Activated naive CD4-positive, alpha-beta T cell treated with anti-CD3 and anti-CD28 coated beads, Interleukin-2, amount 10 ng/mL, durations not matched to agents 7 days and 5 days (primary cell): ENCODE measurements around the gene IQSEC1.

Source experiments
- CTCF ChIA-PET: fragments of 350-600 bp; sonication (Branson Sonifier 250); formaldehyde crosslinking; loops from one replicate; lab custom pipeline; 2021; ENCODE audit warnings: antibody characterized with exemption; lab: Charles Lee
- DNase-seq: peaks from one replicate; pipeline ENCODE4 v3.0.0-alpha.2; 2020
- H3K27ac Mint-ChIP-seq: one replicate; pipeline ENCODE4 v1.8.0; 2021; ENCODE audit warnings: mild to moderate bottlenecking, moderate library complexity, mixed read lengths
- H3K27me3 Mint-ChIP-seq: one replicate; pipeline ENCODE4 v1.8.0; 2021; ENCODE audit warnings: mild to moderate bottlenecking, mixed read lengths
- H3K36me3 Mint-ChIP-seq: one replicate; pipeline ENCODE4 v1.8.0; 2021; ENCODE audit warnings: mixed read lengths
- H3K4me1 Mint-ChIP-seq: one replicate; pipeline ENCODE4 v1.8.0; 2021; ENCODE audit warnings: mixed read lengths
- H3K4me3 Mint-ChIP-seq: one replicate; pipeline ENCODE4 v1.8.0; 2021; ENCODE audit warnings: mild to moderate bottlenecking, moderate library complexity, mixed read lengths
- H3K9me3 Mint-ChIP-seq: one replicate; pipeline ENCODE4 v1.8.0; 2021; ENCODE audit warnings: mixed read lengths

IQSEC1 gene

GRCh38 chr3:12974334-12974733 lies 98.9 kb downstream of the IQSEC1 start:
- Mint-ChIP-seq H3K36me3 (peaks cover 25% of the 10 kb centered on the region), H3K27ac (no peak overlapping the region), H3K4me3 (no peak overlapping the region)

GRCh38 chr3:12973827-12974226 lies 99.4 kb downstream of the IQSEC1 start:
- CTCF ChIA-PET = interaction anchor here (0.9 to 3.6 kb wide), 3 partner anchors 7 to 21 kb away, joined by 3 to 21 read pairs (median 8); no protein-coding TSS in a partner anchor
- Mint-ChIP-seq H3K27me3 (no peaks in the 10 kb centered on the region), H3K4me3 (no peak overlapping the region), H3K36me3 (peaks cover 23% of the 10 kb centered on the region), H3K4me1 (no peaks in the 10 kb centered on the region), H3K9me3 (no peaks in the 10 kb centered on the region), H3K27ac (no peak overlapping the region)
- DNase-seq = no peak

More at GRCh38 chr3:12974334-12974733, 98.9 kb downstream of the IQSEC1 start:
- Mint-ChIP-seq H3K4me1 (no peaks in the 10 kb centered on the region), H3K9me3 (no peaks in the 10 kb centered on the region), H3K27me3 (no peaks in the 10 kb centered on the region)
- CTCF ChIA-PET = interaction anchor here (0.8 to 3.6 kb wide), 2 partner anchors 10 to 26 kb away, joined by 3 to 21 read pairs; no protein-coding TSS in a partner anchor
- DNase-seq = no peak

- Mint-ChIP-seq H3K4me1 (peaks cover 6% of the 10 kb centered on the region), H3K27me3 (no peaks in the 10 kb centered on the region), H3K36me3 (peaks cover 26% of the 10 kb centered on the region), H3K4me3 (no peak overlapping the region), H3K27ac (no peak overlapping the region), H3K9me3 (no peaks in the 10 kb centered on the region)
- CTCF ChIA-PET = interaction anchor here (0.9 to 3.6 kb wide), 4 partner anchors 8 to 22 kb away, joined by 3 to 21 read pairs (median 6); no protein-coding TSS in a partner anchor
- no peak for DNase-seq
Observed at GRCh38 chr3:12972781-12973702, 100.2 kb downstream of the IQSEC1 start.

- peaks cover 1% of the 10 kb centered on the region for H3K27me3 Mint-ChIP-seq
- peaks cover 22% of the 10 kb centered on the region for H3K36me3 Mint-ChIP-seq
- H3K4me1 Mint-ChIP-seq = peaks cover 12% of the 10 kb centered on the region
- CTCF ChIA-PET = interaction anchor here (1.0 to 3.6 kb wide), 3 partner anchors 10 to 23 kb away, joined by 3 to 21 read pairs (median 8); no protein-coding TSS in a partner anchor
- H3K27ac Mint-ChIP-seq = no peak overlapping the region
- DNase-seq = no peak
- H3K4me3 Mint-ChIP-seq = no peak overlapping the region
- H3K9me3 Mint-ChIP-seq = no peaks in the 10 kb centered on the region
Observed at GRCh38 chr3:12972043-12972442, 101.2 kb downstream of the IQSEC1 start.

- DNase-seq = no peak
- H3K4me1 Mint-ChIP-seq = peaks cover 26% of the 10 kb centered on the region
- H3K27me3 Mint-ChIP-seq = peaks cover 8% of the 10 kb centered on the region
- CTCF ChIA-PET = interaction anchor here (0.8 to 3.1 kb wide), 5 partner anchors 13 to 79 kb away, joined by 3 to 20 read pairs (median 4); no protein-coding TSS in a partner anchor
- no peak overlapping the region for H3K27ac Mint-ChIP-seq
- no peaks in the 10 kb centered on the region for H3K9me3 Mint-ChIP-seq
- H3K36me3 Mint-ChIP-seq = peaks cover 27% of the 10 kb centered on the region
- no peak overlapping the region for H3K4me3 Mint-ChIP-seq
Observed at GRCh38 chr3:12970684-12971083, 102.5 kb downstream of the IQSEC1 start.

- Mint-ChIP-seq H3K36me3 (peaks cover 31% of the 10 kb centered on the region), H3K4me3 (no peak overlapping the region), H3K4me1 (peaks cover 36% of the 10 kb centered on the region), H3K27ac (no peak overlapping the region), H3K27me3 (peaks cover 8% of the 10 kb centered on the region), H3K9me3 (no peaks in the 10 kb centered on the region)
- DNase-seq = no peak
- CTCF ChIA-PET = interaction anchor here (3.1 kb wide), 1 partner anchor 14 kb away, joined by 20 read pairs; no protein-coding TSS in a partner anchor
Observed at GRCh38 chr3:12969486-12969885, 103.7 kb downstream of the IQSEC1 start.

- CTCF ChIA-PET = interaction anchor here (3.1 kb wide), 1 partner anchor 15 kb away, joined by 20 read pairs; no protein-coding TSS in a partner anchor
- DNase-seq = no peak
- Mint-ChIP-seq H3K27me3 (peaks cover 8% of the 10 kb centered on the region), H3K27ac (no peak overlapping the region), H3K4me1 (peaks cover 46% of the 10 kb centered on the region), H3K9me3 (no peaks in the 10 kb centered on the region), H3K36me3 (peaks cover 38% of the 10 kb centered on the region), H3K4me3 (no peak overlapping the region)
Observed at GRCh38 chr3:12968541-12968940, 104.7 kb downstream of the IQSEC1 start.

- H3K27me3 Mint-ChIP-seq = peaks cover 8% of the 10 kb centered on the region
- peak overlapping the region; percentile 60 for H3K27ac Mint-ChIP-seq
- peak overlapping the region; percentile 53 for H3K4me3 Mint-ChIP-seq
- H3K4me1 Mint-ChIP-seq = peaks cover 54% of the 10 kb centered on the region
- H3K36me3 Mint-ChIP-seq = peaks cover 37% of the 10 kb centered on the region
- H3K9me3 Mint-ChIP-seq = no peaks in the 10 kb centered on the region
- CTCF ChIA-PET = interaction anchor here (0.6 to 3.1 kb wide), 2 partner anchors 16 kb away, joined by 3 to 20 read pairs; no protein-coding TSS in a partner anchor
- DNase-seq = peak; percentile 90
Observed at GRCh38 chr3:12967606-12968351, 105.5 kb downstream of the IQSEC1 start.

- Mint-ChIP-seq H3K9me3 (no peaks in the 10 kb centered on the region), H3K27ac (no peak overlapping the region), H3K36me3 (peaks cover 43% of the 10 kb centered on the region), H3K4me3 (peak overlapping the region; percentile 43), H3K27me3 (peaks cover 8% of the 10 kb centered on the region), H3K4me1 (peaks cover 59% of the 10 kb centered on the region)
- CTCF ChIA-PET = interaction anchor here (0.6 kb wide), 1 partner anchor 16 kb away, joined by 3 read pairs; no protein-coding TSS in a partner anchor
- DNase-seq = no peak
Observed at GRCh38 chr3:12966847-12967605, 106.2 kb downstream of the IQSEC1 start.

- peaks cover 67% of the 10 kb centered on the region for H3K4me1 Mint-ChIP-seq
- H3K27ac Mint-ChIP-seq = no peak overlapping the region
- no peak for DNase-seq
- no peaks in the 10 kb centered on the region for H3K9me3 Mint-ChIP-seq
- CTCF ChIA-PET = interaction anchor here (0.8 kb wide), 1 partner anchor 29 kb away, joined by 3 read pairs; no protein-coding TSS in a partner anchor
- no peak overlapping the region for H3K4me3 Mint-ChIP-seq
- peaks cover 50% of the 10 kb centered on the region for H3K36me3 Mint-ChIP-seq
- H3K27me3 Mint-ChIP-seq = peaks cover 8% of the 10 kb centered on the region
Observed at GRCh38 chr3:12965999-12966846, 107.0 kb downstream of the IQSEC1 start.

- Mint-ChIP-seq H3K4me1 (peaks cover 80% of the 10 kb centered on the region), H3K27me3 (peaks cover 8% of the 10 kb centered on the region), H3K36me3 (peaks cover 47% of the 10 kb centered on the region), H3K9me3 (no peaks in the 10 kb centered on the region), H3K27ac (no peak overlapping the region), H3K4me3 (no peak overlapping the region)
- no peak for DNase-seq
- CTCF ChIA-PET = interaction anchor here (0.8 to 1.1 kb wide), 4 partner anchors 16 to 32 kb away, joined by 3 read pairs; no protein-coding TSS in a partner anchor
Observed at GRCh38 chr3:12964711-12965612, 108.3 kb downstream of the IQSEC1 start.
